RPMI7951 (cell line): ENCODE results near the gene GALNT9. TPM values are rescaled to one million over a fixed set of nuclear protein-coding genes. Genes with fewer than 3 reads are reported as not detected.
A peak's percentile ranks its signal among the peaks of the same experiment; 100 is the strongest.

Experiments used
- DNase-seq: peaks from one replicate; pipeline ENCODE4 v3.0.0-alpha.2; 2012; ENCODE audit warnings: low read depth
- total RNA-seq: library from RNA; depleted of rRNA; stranded (reverse); fragments of >200 nt; shearing (Covaris generic); gene quantifications from 2 replicates; pipeline ENCODE4 v1.2.3, GENCODE V29; 2014

Gene GALNT9
- total RNA-seq, 1 experiment from 2014 or later, result not detected

DNA sequence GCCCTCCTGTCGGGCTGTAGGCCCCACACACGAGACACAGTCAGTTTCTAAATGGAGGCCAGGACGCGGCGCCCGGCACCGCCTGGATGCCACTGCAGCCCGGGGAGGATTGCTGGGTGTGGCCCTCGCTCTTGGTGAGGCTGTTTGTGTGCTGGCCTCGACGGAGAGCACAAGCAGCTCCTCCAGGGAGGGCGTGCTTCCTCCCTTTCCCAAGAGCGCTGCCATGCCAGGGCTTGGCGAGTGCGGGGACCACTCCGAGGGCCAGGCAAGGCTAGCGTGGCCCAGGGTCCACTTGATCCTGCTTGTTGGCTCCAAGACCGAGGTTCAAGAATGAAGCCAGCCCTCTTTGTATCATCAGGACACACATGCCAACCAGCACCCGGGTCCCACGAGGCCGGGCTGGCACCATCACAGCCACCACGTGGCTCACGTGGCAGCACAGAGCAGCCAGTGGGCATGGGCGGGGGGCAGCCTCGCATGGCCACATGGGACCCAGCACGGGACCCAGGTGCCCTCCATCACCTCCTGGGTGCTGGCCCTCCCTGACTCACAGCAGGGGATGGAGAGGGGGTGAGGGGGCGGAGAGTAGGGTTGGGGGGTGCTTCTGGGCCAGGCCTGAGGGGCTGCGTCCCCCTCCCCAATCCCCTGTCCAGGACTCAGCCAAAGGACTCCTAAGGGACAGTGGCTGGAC lies 113.9 kb downstream of the GALNT9 start:
- DNase-seq, result no peak

DNA sequence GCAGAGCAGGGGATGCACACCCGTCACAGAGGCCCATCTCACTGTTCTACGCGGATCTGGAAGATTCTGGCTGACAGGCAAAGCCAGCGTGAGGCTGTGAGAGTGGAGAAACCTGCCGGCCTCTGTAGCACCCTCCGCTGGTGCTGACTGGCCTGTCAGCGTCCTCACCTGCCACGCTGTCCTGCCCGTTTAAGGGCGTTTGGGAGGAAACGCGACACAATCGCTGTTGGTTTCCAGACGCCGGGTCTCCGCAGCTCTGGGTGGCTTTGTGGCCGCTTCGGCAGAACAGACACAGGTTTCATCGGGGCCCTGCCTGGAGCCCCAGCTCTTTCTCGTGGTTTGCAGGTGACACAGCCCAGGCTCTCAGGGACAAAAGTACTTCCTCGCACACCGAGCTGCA lies 114.5 kb downstream of the GALNT9 start:
- DNase-seq, result no peak

GRCh38 chr12:132214161-132214476 lies 115.3 kb downstream of the GALNT9 start:
- DNase-seq, result no peak

- no peak for DNase-seq
These were observed 115.8 kb downstream of the GALNT9 start for GRCh38 chr12:132213359-132214160.

DNA sequence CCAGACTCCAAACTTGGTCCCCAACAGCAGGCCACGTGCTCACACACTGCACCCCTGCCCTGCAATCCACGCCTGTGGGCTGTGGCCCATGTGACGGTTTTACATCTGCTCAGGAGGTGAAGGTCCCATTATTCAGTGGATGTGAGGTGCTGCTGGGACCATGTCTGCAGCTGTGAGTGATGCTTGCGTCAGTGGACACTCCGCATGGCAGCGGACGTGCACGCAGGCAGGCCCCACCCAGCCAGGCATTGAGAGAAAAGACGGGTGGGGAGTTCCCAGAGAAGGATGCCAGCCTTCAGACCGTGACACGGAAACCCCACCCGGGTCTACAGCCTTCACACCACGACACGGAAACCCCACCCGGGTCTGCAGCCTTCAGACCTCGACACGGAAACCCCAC lies 117.6 kb downstream of the GALNT9 start:
- no peak for DNase-seq

GRCh38 chr12:132211326-132211725 lies 118.1 kb downstream of the GALNT9 start:
- no peak for DNase-seq

DNA sequence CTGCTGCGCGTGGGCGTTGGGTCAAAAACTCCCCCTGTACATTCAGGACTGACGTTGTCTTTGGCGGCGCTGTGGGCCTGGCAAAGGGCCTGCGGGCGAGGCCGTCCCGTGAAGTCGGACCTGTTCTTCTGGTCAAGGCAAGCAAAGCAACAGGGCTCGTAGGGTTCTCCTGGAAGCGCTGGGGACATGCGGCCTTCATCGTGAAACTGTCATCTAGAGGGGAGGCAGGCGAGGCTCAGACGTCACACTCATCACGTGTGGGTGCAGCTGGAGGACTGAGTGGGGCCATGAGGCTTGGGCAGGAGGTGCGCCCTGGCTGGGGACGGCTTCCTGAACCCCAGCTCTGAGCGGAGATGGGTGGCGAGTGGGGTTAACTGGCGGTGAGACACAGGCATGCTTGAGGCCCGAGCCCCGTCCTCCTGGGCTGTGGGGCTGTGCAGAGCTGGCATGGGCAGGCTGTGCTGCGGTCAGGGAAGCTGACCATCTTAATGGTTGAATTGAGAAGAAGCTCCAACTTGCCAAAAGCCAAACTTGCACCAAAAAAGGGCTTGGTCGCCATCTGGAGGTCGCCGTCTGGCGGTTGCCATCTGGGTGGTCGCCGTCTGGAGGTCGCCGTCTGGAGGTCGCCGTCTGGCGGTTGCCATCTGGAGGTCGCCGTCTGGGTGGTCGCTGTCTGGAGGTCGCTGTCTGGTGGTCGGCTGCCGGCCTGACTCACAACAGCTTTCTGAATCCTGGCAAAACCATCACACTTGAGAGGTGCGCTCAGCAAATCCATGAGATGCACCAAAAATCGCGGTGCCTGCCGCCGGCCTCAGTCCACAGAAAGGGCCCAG lies 119.0 kb downstream of the GALNT9 start:
- DNase-seq, result no peak

DNA sequence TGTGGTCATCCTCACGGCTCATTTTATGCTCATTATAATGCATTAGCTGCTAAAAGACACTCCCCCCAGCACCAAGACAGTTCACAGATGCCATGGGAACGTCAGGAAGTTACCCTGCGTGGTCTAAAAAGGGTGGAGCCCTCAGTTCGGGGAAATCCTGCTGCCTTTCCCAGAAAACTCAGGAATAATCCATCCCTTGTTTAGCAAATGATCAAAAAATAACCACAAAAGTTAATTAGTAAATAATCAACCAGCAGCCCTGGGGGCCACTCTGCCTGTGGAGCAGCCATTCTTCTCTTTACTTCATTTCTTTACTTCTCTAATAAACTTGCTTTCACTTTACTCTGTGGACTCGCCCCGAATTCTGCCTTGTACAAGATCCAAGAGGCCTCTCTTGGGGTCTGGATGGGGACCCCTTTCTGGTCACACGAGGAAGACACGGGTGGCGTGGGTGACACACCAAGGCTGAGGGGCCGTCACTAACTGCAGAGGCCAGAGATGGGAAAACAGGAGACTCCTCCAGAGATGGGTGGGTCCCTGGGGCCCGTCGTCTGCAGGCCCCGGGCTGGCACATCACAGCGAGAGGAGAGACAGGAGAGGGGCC lies 119.7 kb downstream of the GALNT9 start:
- no peak for DNase-seq

- no peak for DNase-seq
These were observed 121.1 kb downstream of the GALNT9 start for GRCh38 chr12:132208153-132208823.

GRCh38 chr12:132207083-132207775 lies 122.2 kb downstream of the GALNT9 start:
- DNase-seq, result no peak

GRCh38 chr12:132206046-132206434 lies 123.3 kb downstream of the GALNT9 start:
- DNase-seq, result no peak

DNA sequence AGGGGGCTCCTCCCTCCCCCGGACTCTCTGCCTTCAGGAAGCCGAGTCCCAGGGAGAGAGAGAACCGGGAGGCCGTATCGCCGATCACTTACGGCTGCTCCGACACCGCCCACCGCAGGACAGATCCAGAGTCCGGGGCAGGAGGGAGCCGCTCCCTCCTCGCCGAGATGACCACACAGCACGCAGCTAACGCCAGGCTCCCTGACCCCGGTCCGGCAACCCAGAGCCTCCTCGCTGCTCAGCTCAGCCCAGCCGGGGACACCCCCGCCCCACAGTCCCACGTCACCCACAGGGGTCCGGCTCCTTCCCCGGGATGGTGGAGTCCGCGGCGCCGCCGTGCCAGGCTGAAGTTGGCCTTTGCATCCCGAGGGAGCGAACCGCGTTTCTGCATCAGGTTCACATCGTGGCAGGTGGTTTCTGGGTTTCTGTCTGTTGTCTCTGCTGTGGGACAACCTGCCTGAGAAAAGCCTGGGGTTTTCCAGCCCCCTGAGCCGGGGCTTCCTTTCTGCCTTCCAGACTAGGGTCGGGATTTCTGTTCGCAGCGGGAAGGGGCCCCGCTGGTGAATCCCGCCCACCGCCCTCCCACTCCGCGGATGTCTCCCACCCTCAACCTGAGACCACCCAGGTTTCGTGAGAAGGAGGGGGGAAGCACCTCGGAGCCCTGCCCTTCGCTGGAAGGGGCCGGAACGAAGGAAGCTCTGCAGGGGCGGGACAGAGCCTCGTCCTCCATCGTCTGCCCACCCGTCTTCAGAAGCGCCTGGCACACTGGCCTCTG lies 123.9 kb downstream of the GALNT9 start:
- no peak for DNase-seq

- DNase-seq, result no peak
These were observed 124.6 kb downstream of the GALNT9 start for GRCh38 chr12:132204793-132205270.

DNA sequence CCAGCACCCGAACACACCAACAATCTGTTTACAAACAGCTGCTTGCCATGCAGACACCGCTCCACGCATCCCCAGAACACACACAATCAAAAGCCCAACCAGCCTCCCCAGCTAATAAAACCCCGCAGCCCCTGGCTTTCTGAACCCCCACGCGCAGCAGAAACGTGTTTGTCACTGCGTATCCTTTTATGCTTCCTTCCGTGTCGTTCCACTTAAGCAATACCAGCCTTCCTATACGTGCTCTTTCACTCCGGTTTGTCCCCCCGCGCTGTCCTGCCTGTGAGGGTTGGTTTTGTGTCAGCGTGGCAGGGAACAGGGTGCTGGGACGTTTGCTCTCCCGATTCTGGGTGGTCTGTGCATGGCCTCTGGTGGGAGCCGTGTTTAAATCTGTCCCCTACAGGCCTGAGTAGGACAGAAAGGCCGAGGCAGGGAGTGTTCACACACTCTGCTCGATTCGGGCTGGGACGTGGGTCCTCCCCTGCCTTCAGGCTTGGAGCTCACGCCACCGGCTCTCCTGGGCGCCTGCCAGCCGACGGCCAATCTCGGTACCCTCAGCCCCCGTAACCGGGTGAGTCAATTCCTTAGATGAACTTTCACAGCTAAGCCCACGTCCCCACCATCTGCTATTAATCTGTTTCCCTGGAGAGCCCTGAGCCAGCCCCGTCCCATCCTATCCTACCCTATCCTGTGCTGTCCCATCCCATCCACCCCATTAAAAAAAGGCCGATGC lies 125.2 kb downstream of the GALNT9 start:
- DNase-seq, result peak; percentile 15

- DNase-seq, result no peak
These were observed 126.3 kb downstream of the GALNT9 start for GRCh38 chr12:132202929-132203721.

- no peak for DNase-seq
These were observed 127.8 kb downstream of the GALNT9 start for GRCh38 chr12:132201391-132202120.

- DNase-seq, result no peak
These were observed 128.6 kb downstream of the GALNT9 start for GRCh38 chr12:132200800-132201199.
